NCI-H524 treated with DMSO at 0.1 percent for 48 hours (cell line): Measurements from ENCODE around the gene RNF167.
A peak's percentile ranks its signal among the peaks of the same experiment; 100 is the strongest.

Source experiments
- DNase-seq: peaks from one replicate; lab custom pipeline; 2025; lab: John Stamatoyannopoulos, UW

RNF167 gene

DNA sequence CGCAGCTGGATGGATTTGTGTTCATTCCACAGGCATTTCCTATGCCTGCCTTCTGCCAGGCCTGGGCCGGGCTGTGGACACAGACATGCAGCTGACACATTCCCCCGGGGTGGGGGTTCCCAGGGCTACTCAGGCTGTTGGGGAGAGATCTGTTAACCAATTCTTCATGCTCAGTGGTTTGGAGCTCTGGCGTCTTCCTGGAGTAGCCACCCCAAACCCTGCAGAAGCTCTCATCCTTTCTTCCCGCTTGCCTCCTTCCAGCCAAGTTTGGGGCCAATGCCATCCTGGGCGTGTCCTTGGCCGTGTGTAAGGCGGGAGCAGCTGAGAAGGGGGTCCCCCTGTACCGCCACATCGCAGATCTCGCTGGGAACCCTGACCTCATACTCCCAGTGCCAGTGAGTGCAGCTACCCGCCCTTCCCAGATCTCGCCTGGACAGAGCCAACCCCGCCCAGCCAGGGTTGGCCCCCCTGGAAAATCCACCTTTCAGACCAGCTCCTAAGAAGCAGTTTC lies 13.4 kb downstream of the RNF167 start:
- DNase-seq = no peak

DNA sequence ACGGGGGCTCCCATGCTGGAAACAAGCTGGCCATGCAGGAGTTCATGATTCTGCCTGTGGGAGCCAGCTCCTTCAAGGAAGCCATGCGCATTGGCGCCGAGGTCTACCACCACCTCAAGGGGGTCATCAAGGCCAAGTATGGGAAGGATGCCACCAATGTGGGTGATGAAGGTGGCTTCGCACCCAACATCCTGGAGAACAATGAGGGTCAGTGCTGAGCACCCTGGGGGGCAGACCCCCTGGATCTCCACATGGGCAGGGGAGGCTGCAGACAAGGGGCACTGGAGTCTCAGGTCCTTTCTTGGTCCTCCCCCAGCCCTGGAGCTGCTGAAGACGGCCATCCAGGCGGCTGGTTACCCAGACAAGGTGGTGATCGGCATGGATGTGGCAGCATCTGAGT lies 15.0 kb downstream of the RNF167 start:
- no peak for DNase-seq

DNA sequence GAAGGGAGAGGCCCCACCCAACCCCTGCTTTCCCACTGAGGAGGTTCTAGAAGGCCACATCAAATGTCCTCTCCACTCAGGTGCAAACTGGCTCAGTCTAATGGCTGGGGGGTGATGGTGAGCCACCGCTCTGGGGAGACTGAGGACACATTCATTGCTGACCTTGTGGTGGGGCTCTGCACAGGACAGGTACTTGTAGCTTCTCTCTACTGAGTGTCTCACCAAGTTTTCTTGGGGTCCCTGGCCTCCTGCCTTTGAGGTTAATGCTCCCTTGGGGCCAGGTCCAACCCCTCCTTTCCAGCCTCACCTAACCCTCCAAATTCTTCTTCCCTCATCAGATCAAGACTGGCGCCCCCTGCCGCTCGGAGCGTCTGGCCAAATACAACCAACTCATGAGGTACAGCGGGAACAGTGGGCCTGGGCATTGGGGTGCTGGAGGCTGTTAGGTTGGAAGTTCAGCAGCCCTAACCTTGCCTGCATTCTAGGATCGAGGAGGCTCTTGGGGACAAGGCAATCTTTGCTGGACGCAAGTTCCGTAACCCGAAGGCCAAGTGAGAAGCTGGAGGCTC lies 16.5 kb downstream of the RNF167 start:
- no peak for DNase-seq

DNA sequence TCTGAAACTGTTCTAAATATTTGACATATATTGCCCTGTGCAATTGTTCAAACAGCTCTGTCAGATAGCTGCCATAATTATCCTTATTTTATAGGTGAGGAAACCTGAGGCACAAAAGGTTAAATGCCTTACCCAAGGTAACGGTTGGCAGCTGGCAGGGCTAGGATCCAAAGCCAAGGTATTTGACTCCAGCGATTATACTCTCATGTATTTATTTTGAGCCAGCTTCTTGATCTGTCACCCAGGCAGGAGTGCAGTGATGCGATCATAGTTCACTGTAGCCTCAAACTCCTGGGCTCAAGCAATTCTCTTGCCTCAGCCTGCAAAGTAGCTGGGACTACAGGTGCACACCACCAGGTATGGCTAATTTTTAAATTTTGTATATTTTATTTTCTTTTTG lies 18.0 kb downstream of the RNF167 start:
- DNase-seq = no peak

DNA sequence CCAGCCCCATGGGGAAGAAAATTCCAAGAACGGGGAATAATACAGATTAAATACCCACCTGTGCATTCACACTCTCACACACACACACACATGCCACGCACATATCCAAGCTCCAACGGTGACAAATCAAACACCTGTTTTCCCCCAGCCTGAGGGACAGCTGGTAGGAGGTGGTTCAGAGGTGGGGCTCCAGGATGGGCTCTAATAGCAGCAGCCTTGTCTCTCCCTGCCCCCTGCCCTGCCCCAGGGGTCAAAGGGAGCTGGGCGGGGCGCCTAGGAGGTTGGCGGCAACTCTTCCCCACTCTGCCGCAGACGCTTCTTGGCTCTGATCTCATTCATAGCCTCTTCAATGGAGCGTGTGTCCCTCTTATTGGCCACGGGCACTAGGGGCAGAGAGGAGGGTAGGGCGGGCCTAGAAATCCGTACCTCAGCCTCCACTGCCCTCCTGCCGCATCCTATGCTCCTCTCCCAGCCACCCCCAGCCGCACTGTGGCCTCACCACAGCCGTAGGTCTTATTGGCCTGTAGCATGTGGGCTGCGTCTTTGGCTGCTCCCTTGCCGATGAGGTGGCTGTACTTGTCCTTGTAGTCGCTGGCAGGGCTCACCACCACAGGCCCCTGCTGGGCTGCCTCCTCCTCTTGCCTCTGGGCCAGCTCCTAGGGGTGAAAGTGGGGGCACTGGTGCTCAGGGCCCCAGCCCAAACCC lies 19.3 kb downstream of the RNF167 start:
- no peak for DNase-seq

DNA sequence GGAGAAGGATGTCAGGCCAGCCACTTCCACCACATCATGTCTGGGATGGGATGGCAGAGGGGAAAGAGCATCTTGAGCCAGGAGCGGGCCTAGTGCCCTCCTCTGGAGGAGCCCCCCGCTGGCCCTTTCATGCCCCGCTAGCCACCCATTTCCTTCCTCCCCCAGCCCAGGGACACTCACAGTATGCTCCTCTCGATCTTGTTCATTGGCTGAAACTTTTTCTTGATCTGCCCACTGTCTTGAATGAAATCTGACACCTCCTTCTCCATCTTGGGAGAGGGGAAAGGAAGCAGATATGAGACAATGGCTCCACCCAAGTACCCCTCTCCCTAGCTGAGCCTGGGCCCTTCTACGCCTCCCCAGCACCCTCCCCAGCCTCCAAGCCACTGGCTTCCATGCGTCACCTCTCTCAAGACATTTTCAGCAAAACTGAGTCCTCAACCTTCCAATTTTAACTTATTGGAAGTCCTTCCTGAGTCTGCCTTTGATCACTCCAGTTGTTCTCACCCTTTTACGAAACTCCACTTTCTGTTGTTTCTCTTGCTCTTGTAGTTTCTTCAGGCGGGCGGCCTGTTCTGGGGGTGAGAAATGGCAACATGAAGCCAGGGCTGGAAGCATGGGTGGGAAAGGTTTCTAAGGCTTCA lies 20.3 kb downstream of the RNF167 start:
- DNase-seq = no peak

DNA sequence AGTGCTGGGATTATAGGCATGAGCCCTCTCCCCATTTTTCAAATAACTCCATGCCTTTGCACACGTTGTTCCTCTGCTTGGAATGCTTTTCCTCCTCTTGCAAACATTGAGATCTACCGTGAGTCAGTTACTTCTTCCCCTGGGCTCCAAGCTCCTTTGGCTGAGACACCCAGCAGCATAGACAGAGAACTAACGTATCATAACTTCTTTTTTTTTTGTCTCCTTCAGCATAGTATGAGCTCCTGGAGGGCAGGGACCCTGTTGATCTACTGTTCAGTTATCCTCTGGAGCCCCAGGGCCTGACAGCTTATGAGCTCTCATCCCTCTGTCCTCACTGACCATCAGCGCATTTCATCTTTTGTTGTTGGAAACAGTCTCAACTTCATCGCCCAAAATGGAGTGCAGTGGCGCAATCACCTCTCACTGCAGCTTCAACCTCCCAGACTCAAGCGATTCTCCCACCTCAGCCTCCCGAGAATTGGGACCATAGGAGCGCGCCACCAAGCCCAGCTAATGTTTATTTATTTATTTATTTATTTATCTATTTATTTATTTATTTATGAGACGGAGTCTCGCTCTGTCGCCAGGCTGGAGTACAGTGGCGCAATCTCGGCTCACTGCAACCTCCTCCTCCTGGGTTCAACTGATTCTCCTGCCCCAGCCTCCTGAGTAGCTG lies 25.4 kb downstream of the RNF167 start:
- no peak for DNase-seq

DNA sequence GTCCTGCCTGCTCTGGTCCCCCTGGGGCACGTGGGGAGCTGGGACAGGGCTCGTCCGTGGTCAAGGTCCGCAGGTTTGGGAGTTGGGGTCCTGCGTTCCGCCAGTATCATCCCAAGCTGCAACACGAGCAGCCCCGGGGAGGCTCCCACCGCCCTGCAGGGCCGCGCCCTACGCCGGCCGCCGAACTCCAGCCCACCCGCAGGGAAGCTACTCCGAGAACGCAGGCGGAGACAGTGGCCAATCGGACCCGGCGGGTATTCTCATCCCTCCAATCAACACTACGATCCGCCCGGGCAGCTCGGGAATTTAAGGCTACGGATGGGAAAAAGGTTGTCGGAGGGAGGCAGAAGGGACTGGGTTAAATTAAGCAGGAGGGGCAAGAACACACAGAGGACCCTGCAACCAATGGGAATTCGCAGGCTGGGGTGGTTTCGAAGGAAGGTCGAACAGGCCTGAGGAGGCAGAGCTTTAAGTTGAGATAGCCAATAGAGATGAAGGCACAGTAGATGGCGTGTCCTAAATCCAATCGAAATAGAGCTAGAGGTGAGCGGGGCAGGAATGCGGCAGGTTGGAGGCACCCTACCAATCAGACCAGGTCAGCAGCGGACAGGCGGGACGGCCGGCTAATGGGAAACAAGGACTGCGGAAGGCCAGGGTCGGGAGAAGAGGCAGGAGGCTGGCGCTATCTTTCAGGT lies 26.9 kb downstream of the RNF167 start:
- DNase-seq = peak; percentile 96

DNA sequence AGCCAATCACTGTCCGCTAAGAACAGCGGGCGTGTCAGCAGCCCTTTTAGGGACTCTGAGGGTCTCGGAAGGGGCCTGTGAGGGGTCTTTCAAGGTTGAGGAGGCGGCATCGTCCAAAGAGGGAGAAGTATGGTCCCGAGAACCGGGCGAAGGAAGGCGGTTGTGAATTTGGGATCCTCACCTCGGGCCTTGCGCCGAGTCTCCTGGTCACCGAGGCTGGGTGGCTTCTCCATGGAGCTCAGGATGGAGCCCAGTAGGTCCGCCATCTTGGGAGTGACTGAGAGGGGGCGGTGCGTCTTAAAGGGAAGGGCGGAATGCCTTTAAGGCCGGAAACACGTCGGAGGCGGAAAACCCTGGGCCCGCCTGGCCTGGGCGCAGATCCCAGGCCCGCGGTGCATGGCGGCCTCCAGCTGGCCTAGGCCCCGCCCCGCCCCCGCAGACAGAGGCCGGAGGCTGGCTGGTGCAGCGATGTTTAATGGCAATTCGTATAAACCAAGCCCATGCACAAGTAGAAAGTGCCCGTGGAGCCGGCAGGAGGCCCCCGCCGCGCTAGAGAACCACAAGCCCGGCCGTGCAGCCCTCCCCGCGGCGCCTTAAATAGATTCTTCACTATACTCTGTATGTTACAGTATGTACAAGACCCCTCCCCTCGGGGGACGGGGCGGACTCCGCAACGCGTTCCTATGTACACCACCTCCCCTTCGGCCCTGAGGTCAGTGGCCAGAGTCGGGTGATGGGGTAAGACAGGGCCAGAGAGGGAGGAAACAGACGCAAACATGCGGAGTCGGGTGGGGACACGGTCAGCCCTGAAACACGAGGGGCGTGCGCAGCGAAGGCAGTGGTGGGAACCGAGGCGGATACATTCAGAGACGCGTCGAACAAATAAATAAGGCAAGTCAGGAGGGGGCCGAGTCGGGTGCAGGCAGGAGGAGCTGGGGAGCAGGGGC lies 27.7 kb downstream of the RNF167 start, which contains the start of gene SPAG7:
Gene SPAG7, minus strand, starts transcription at position 279 of the 947 bp plus-strand sequence. Its CDS starts 13 bp downstream, at position 266.
- DNase-seq = peak; percentile 67

DNA sequence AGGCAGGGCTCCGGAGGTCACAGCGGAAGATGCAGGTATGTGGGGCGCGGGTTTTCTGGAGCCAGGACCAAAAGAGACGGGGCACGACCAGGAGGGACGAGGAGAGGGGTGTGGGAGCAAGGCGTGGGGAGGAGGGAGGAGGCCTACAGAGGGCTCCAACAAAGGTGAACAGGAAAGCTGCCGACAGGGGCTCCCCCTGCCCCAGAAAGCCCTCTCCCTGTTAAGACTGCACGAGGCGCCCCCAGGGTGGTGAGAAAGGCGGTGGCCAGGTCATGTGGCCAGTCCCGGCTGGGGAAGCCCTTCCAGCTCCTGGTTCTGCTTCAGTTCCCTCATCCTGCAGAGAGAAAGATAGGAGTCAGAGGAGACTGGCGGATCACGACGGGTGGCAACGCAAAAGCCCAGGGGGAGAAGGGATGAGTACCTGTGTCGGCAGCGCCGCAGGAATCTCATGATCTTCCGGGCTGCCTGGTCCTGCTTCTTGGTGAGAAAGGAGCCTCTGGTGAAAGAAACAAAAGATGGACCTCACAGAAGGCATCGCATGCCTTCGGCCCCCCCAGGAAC lies 28.5 kb downstream of the RNF167 start:
- DNase-seq = no peak

DNA sequence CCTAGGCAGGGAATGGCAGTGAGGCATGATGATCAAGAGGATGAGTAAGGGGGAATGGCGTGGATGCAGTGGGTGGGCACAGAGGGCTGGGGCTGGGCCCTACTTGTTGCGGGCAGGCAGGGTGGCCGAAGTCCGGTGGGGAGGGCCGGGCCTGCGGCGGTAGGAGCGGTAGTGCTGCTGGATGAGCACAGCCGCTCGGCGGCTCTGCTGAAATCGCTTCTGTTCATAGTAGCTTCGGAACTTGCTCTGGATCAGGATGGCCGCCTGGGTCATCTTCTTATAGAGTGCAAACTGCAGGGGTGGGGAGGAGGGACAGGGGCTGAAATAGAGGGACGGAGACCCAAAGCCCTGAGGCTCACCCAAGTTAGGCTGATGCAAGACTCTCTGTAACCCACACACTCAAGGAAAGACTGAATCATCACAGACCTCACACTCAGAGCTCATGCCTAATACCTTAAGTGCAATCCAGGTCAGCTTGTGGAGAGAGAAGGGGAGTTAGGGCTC lies 29.0 kb downstream of the RNF167 start:
- DNase-seq = no peak

DNA sequence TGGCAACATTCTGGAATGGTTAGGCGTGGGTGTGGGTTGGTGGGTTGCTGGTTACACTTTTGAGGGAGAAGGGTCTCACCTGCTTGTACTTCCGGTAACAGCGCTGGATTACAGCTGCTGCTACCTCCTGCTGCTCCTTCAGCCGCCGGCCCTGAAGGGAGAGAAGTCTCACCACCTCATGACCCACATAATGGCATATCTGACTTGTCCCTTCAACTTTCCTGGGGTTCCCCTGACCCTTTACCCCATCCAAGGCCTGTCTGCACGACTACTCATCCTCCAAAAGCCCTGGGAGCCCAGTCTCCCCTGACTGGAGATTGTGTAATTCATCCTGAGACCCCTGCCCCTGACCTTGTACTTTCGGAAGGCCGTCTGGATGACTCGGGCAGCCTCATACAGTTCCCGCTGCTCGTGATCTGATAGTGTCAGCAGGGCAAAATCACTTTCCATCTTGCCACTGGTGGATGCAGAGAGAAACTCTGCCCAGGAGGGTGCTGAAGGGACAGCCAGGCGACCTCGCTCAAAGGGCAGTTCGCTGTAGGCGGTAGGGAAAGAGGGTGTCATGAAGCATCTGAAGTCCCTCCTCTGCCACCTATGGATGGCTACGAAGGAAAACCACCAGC lies 29.6 kb downstream of the RNF167 start:
- no peak for DNase-seq

DNA sequence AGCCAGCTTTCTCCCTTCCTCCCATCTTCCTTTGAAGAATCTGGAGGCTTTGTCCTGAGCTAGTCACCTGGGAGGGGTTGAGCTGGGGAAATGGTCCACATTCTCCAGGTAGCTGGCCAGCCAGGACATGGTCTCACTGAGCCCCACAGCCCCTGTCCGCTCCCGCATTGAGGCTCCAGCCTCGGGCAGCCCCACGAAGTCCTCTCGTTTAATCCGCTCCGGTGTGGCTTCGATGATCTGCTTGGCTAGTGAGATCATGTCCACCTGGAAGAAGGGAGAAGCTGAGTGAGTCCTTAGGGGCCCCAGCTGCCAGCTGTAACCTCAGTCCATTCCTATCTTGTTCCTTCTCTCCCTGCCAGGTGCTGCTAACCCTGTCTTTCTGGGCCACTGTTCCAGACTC lies 30.2 kb downstream of the RNF167 start:
- no peak for DNase-seq

DNA sequence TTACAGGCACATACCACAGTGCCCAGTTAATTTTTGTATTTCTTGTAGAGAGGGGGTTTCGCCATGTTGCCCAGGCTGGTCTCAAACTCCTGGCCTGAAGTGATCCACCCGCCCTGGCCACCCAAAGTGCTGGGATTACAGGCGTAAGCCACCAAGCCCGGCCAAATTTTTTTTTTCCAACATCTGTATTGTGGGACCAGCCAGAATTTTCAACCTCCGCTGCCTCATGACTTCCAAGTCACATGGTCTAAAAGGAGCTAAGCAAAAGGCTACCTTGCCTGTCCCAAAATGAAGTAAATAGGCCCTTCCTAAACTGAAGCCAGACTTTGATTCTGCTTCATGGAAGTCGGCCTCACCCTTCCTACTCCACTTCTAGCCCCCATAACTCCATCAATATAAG lies 31.8 kb downstream of the RNF167 start:
- no peak for DNase-seq

DNA sequence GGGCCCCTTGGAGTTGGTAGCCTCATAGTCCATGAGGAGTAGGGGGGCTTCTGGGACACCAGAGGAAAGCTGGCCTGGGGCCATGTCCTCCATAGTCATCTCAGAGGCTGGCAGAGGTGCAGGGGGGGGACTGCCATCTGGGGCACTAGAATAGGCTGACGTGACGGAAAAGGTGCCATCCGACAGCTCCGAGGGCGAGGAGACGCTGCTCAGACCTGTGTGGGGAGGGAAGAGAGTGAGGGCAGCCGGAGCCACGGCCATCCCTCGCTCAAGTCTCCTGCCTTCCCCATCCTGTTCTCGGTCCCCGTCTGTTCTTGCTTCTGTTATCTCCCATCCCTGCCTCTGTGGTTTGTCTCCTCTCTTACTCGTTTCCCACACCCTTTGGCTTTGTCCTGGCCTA lies 32.3 kb downstream of the RNF167 start:
- no peak for DNase-seq

DNA sequence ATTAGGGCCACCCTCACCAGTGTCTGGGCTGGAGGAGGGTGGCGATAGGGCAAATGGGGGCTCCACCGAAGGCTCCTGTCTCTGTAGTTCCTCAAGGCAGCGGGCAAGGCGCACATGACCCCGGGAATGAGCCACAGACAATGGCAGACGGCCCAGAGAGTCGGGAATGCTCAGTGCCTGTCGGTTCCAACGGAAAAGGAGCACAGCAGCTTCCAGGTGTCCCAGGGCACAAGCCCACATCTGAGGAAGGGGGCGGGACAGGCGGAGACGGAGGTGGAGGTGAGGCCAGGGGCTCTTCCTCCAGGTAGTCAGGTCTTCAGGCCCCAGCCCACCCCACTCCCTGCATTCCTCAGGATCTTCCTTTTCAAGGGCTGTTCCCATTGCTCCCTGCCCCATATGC lies 32.7 kb downstream of the RNF167 start:
- no peak for DNase-seq

DNA sequence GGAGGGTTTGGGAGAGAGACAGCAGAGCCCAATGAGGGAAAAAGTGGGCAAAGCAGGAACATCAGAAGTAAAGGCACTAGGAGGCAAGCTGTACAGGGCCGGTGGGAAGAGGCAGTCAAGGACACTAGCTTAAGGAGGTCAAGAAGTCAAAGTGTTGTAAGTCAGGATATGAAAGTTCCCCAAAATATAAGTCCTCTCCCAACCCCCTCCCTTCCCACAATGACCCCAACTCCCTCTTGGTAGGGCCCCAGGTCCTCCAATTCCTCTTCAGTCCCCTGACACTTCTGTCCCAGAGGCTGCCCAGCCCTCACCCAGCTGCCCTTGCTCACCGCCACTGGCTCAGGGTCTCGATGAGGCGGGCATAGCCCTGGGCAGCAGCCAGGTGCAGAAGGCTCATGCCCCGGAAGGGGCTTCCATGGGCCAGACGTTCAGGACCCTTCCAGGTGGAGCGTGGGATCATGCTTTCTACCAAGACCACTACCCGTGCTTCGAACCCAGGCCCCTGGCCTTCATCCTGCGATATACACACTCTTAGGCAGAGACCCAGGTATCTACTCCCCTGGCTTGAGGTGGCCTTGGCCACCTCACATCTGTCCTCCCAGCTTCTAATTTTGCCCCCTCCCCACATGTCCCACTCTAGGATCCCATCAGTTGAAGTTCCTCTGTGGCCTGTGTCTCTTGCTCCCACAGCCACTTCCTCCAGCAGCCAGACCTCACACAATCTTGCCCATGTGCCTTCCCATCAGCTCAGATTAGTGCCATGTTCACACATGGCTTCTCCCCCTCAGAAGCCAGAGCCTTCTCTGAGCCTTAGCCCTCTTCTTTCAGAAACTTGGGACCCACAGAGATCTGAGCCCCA lies 33.4 kb downstream of the RNF167 start:
- no peak for DNase-seq

DNA sequence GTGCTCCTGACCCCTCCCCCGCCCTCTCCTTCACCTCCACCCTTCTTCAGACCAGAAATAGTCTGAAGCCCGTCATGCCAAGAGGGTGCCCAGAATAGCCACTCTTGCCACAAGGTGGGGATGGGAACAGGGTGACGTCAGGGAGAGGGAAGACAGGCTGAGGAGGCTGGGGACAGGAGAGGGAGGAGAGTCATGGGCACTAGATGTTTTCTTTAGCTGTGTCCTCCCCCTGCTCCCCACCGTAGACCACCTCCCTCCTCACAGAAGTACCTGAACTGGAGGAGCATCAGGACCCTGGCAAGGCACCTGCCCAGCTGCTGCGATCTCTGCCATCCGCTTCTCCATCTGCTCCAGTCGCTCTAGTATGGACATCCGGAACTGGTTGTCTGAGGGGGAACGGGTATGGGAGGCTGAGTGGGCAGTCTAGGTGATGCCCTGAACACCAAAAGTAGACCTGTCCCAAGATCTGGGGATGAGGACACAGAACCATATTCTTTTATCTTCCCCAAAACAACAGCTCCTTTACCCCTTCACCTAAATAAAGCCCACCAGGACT lies 34.1 kb downstream of the RNF167 start:
- DNase-seq = no peak

DNA sequence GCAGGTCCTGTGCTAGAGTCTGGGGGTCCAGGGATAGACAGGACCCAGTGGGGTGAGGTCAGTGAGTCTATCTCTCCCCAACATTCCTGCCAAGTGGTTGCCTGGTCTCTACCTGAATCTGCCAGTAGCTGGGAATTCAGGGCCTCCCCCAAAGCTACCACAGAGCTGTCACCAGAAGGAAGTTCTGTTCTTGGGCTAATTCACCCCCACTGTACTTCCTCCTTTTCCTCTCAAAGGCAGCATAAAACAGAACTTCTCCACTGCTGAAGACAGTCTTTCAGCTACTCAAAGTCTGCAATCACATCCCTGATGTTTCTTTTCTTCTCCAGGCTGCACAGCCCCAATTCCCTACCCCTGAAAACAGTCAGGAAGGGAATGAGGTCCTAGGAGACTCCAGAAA lies 38.7 kb downstream of the RNF167 start:
- DNase-seq = no peak
